ENCODE measurements around the gene PRICKLE4. TPM values are rescaled to one million over a fixed set of nuclear protein-coding genes. Genes with fewer than 3 reads are reported as not detected.

PRICKLE4 gene
- total and polyA plus RNA-seq, 2 experiments from 2014 or later = 0.48 to 0.66 TPM

- peaks cover 19% of the 10 kb centered on the region for H3K4me1 Mint-ChIP-seq
- Histone ChIP-seq H3K4me3 (peak within 1 kb of the TSS; percentile 87), H2AFZ (peak within 1 kb of the TSS; percentile 96), H3F3A (replicated peaks; ENCODE audit: low read depth) (peaks cover 5% of the 10 kb centered on the region; the same call in 1 of the 2 replicates), H3K36me3 (ENCODE audit: insufficient read depth) (no peaks in the 10 kb centered on the region), H4K20me1 (replicated peaks; ENCODE audit: insufficient read depth) (no peaks in the 10 kb centered on the region), H3K4me1 (ENCODE audit: insufficient read depth) (peaks cover 23% of the 10 kb centered on the region), H3K9me2 (ENCODE audit: insufficient read depth) (no peaks in the 10 kb centered on the region), H3K4me2 (peak within 1 kb of the TSS; percentile 98), H3K27me3 (ENCODE audit: insufficient read depth) (peaks cover 52% of the 10 kb centered on the region), H3K27ac (ENCODE audit: low read depth) (no peak within 1 kb of the TSS), H3K79me2 (replicated peaks; ENCODE audit: insufficient read depth) (0 out of 2 replicates have a peak, but pooled peaks cover 7% of the 10 kb centered on the region)
- no peaks in the 10 kb centered on the region for H3K9me3 Mint-ChIP-seq
- H3K27ac Mint-ChIP-seq = peak within 1 kb of the TSS; percentile 52; the same call in 1 of the 2 replicates
- H3K4me3 Mint-ChIP-seq = peak within 1 kb of the TSS; percentile 89
- H3K36me3 Mint-ChIP-seq (ENCODE audit: low read depth) = peaks cover 1% of the 10 kb centered on the region; the same call in 1 of the 3 replicates
- peaks cover 47% of the 10 kb centered on the region for H3K27me3 Mint-ChIP-seq (ENCODE audit: insufficient read depth, low read depth, poor library complexity)
- ATAC-seq (peak; percentile 79), DNase-seq (ENCODE audit: low spot score) (peak; percentile 97)
- no peak for TF ChIP-seq STAT1 (IDR thresholded peaks at IDR 0.05; ENCODE audit: unreplicated experiment)
- peak; percentile 83 to 100 for TF ChIP-seq CTCF (conservative IDR thresholded peaks at IDR 0.05; ENCODE audit: low read depth in 2 of 2)
- TF ChIP-seq, protein P1, sequence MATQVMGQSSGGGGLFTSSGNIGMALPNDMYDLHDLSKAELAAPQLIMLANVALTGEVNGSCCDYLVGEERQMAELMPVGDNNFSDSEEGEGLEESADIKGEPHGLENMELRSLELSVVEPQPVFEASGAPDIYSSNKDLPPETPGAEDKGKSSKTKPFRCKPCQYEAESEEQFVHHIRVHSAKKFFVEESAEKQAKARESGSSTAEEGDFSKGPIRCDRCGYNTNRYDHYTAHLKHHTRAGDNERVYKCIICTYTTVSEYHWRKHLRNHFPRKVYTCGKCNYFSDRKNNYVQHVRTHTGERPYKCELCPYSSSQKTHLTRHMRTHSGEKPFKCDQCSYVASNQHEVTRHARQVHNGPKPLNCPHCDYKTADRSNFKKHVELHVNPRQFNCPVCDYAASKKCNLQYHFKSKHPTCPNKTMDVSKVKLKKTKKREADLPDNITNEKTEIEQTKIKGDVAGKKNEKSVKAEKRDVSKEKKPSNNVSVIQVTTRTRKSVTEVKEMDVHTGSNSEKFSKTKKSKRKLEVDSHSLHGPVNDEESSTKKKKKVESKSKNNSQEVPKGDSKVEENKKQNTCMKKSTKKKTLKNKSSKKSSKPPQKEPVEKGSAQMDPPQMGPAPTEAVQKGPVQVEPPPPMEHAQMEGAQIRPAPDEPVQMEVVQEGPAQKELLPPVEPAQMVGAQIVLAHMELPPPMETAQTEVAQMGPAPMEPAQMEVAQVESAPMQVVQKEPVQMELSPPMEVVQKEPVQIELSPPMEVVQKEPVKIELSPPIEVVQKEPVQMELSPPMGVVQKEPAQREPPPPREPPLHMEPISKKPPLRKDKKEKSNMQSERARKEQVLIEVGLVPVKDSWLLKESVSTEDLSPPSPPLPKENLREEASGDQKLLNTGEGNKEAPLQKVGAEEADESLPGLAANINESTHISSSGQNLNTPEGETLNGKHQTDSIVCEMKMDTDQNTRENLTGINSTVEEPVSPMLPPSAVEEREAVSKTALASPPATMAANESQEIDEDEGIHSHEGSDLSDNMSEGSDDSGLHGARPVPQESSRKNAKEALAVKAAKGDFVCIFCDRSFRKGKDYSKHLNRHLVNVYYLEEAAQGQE (IDR thresholded peaks at IDR 0.05; ENCODE audit: unreplicated experiment) = peak; percentile 24
- no peak for TF ChIP-seq JUNB (IDR thresholded peaks at IDR 0.05; ENCODE audit: unreplicated experiment)
- TF ChIP-seq NANOG (IDR thresholded peaks at IDR 0.05; ENCODE audit: borderline replicate concordance) = no peak
- no peak for TF ChIP-seq ZNF114 (CRISPR knock-in tag; IDR thresholded peaks at IDR 0.05)
- TF ChIP-seq EZH2phosphoT487 (IDR thresholded peaks at IDR 0.05; ENCODE audit: unreplicated experiment) = no peak
- TF ChIP-seq, protein P2, sequence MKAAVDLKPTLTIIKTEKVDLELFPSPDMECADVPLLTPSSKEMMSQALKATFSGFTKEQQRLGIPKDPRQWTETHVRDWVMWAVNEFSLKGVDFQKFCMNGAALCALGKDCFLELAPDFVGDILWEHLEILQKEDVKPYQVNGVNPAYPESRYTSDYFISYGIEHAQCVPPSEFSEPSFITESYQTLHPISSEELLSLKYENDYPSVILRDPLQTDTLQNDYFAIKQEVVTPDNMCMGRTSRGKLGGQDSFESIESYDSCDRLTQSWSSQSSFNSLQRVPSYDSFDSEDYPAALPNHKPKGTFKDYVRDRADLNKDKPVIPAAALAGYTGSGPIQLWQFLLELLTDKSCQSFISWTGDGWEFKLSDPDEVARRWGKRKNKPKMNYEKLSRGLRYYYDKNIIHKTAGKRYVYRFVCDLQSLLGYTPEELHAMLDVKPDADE (IDR thresholded peaks at IDR 0.05) = peak; percentile 70
- TF ChIP-seq POLR2AphosphoS5 (IDR thresholded peaks at IDR 0.05; ENCODE audit: low read depth) = peak; percentile 71
- TF ChIP-seq, protein P3, sequence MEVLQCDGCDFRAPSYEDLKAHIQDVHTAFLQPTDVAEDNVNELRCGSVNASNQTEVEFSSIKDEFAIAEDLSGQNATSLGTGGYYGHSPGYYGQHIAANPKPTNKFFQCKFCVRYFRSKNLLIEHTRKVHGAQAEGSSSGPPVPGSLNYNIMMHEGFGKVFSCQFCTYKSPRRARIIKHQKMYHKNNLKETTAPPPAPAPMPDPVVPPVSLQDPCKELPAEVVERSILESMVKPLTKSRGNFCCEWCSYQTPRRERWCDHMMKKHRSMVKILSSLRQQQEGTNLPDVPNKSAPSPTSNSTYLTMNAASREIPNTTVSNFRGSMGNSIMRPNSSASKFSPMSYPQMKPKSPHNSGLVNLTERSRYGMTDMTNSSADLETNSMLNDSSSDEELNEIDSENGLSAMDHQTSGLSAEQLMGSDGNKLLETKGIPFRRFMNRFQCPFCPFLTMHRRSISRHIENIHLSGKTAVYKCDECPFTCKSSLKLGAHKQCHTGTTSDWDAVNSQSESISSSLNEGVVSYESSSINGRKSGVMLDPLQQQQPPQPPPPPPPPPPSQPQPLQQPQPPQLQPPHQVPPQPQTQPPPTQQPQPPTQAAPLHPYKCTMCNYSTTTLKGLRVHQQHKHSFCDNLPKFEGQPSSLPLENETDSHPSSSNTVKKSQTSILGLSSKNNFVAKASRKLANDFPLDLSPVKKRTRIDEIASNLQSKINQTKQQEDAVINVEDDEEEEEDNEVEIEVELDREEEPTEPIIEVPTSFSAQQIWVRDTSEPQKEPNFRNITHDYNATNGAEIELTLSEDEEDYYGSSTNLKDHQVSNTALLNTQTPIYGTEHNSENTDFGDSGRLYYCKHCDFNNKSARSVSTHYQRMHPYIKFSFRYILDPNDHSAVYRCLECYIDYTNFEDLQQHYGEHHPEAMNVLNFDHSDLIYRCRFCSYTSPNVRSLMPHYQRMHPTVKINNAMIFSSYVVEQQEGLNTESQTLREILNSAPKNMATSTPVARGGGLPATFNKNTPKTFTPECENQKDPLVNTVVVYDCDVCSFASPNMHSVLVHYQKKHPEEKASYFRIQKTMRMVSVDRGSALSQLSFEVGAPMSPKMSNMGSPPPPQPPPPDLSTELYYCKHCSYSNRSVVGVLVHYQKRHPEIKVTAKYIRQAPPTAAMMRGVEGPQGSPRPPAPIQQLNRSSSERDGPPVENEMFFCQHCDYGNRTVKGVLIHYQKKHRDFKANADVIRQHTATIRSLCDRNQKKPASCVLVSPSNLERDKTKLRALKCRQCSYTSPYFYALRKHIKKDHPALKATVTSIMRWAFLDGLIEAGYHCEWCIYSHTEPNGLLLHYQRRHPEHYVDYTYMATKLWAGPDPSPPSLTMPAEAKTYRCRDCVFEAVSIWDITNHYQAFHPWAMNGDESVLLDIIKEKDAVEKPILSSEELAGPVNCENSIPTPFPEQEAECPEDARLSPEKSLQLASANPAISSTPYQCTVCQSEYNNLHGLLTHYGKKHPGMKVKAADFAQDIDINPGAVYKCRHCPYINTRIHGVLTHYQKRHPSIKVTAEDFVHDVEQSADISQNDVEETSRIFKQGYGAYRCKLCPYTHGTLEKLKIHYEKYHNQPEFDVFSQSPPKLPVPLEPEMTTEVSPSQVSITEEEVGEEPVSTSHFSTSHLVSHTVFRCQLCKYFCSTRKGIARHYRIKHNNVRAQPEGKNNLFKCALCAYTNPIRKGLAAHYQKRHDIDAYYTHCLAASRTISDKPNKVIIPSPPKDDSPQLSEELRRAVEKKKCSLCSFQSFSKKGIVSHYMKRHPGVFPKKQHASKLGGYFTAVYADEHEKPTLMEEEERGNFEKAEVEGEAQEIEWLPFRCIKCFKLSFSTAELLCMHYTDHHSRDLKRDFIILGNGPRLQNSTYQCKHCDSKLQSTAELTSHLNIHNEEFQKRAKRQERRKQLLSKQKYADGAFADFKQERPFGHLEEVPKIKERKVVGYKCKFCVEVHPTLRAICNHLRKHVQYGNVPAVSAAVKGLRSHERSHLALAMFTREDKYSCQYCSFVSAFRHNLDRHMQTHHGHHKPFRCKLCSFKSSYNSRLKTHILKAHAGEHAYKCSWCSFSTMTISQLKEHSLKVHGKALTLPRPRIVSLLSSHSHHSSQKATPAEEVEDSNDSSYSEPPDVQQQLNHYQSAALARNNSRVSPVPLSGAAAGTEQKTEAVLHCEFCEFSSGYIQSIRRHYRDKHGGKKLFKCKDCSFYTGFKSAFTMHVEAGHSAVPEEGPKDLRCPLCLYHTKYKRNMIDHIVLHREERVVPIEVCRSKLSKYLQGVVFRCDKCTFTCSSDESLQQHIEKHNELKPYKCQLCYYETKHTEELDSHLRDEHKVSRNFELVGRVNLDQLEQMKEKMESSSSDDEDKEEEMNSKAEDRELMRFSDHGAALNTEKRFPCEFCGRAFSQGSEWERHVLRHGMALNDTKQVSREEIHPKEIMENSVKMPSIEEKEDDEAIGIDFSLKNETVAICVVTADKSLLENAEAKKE (CRISPR knock-in tag; IDR thresholded peaks at IDR 0.05) = no peak
- TF ChIP-seq EZH2 (IDR thresholded peaks at IDR 0.05; ENCODE audit: low read depth, unreplicated experiment) = no peak
- TF ChIP-seq CREB1 (CRISPR knock-in tag; IDR thresholded peaks at IDR 0.05; ENCODE audit: low read depth) = peak; percentile 67
Observed at GRCh38 chr6:41779788-41780550, 613 bp upstream of the PRICKLE4 start, which contains the start of gene FRS3. FRS3 (minus strand) TSS chr6:41779900; CDS start chr6:41776987, 2,913 bp downstream.

Data from GM23338 (cell line).